Adrenal gland (tissue), 5 donors: ENCODE results near the gene IFT52.

ENCODE experiments used
- POLR2A ChIP-seq, 2 donors: fragments of 450-650 bp; IDR thresholded peaks; one replicate each; pipeline ENCODE4 v1.6.1; 2017; ENCODE audit warnings: antibody characterized with exemption in 2 of 2, mild to moderate bottlenecking in 2 of 2, moderate library complexity in 1 of 2
- TF ChIP-seq, protein P1 (sequence below), 6 experiments: fragments of 450-650 bp in 4 of 6; fragments of 200-600 bp in 2 of 6; sonication (generic) in 1 of 6; IDR thresholded peaks; 1 replicate in 5 of 6; 2 replicates in 1 of 6; pipeline versions ENCODE4 v1.5.1 to v1.8.0; 2016 to 2021; ENCODE audit warnings: antibody characterized with exemption in 6 of 6, mild to moderate bottlenecking in 2 of 6, moderate library complexity in 1 of 6
- donor health status: DM: no; HTN: no; CAD: no.

DNA sequence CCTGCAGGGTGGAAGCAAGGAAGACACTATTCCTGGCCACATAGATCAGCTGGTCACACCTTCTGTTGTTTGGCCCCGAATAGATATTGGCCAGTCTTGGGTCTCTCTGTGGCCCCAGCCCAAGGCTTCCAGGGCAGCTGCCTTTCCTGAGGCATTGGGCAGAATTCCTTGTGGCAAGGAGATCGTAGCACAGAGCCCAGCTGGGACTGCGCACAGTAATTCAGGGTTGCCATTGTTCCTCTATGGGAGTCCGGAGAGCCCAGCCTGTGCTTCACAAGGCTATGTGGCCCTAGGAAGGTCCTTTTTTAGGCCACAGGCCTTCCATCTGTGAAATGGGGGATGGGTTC lies 25.0 kb upstream of the IFT52 start:
- TF ChIP-seq, protein P1, sequence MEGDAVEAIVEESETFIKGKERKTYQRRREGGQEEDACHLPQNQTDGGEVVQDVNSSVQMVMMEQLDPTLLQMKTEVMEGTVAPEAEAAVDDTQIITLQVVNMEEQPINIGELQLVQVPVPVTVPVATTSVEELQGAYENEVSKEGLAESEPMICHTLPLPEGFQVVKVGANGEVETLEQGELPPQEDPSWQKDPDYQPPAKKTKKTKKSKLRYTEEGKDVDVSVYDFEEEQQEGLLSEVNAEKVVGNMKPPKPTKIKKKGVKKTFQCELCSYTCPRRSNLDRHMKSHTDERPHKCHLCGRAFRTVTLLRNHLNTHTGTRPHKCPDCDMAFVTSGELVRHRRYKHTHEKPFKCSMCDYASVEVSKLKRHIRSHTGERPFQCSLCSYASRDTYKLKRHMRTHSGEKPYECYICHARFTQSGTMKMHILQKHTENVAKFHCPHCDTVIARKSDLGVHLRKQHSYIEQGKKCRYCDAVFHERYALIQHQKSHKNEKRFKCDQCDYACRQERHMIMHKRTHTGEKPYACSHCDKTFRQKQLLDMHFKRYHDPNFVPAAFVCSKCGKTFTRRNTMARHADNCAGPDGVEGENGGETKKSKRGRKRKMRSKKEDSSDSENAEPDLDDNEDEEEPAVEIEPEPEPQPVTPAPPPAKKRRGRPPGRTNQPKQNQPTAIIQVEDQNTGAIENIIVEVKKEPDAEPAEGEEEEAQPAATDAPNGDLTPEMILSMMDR (IDR thresholded peaks at IDR 0.05) = no peak
- TF ChIP-seq POLR2A (IDR thresholded peaks at IDR 0.05) = no peak
